GM12878 (cell line): ENCODE measurements around the gene GARIN3. TPM values are rescaled to one million over a fixed set of nuclear protein-coding genes. Genes with fewer than 3 reads are reported as not detected.

ENCODE experiments used
- ASH2L ChIP-seq: fragments of 300-600, 200-600 bp; sonication (generic); IDR thresholded peaks from 2 replicates; pipeline ENCODE4 v1.6.1; 2017; ENCODE audit warnings: low read depth, mild to moderate bottlenecking, borderline replicate concordance
- CBFB ChIP-seq: IDR thresholded peaks from 2 replicates; pipeline ENCODE4 v1.6.1; 2016; ENCODE audit warnings: antibody characterized with exemption, low read depth
- CEBPB ChIP-seq, 2 experiments: fragments of 150-350 bp in 1 of 2; IDR thresholded peaks; 2 replicates each; pipeline ENCODE4 v1.6.1; 2012 to 2014; ENCODE audit warnings: low read depth in 2 of 2, low read length in 2 of 2, borderline replicate concordance in 1 of 2, inconsistent platforms in 1 of 2
- CHD2 ChIP-seq: IDR thresholded peaks from 2 replicates; pipeline ENCODE4 v1.6.1; 2011; ENCODE audit warnings: low read depth, low read length, improper control_type of control experiment, borderline replicate concordance
- CREM ChIP-seq: IDR thresholded peaks from 2 replicates; pipeline ENCODE4 v1.6.1; 2014; ENCODE audit warnings: antibody characterized with exemption, low read depth
- EED ChIP-seq: sonication (generic); IDR thresholded peaks from 2 replicates; pipeline ENCODE4 v1.6.1; 2016; ENCODE audit warnings: antibody characterized with exemption, low read depth
- FOXM1 ChIP-seq: IDR thresholded peaks from 2 replicates; pipeline ENCODE4 v1.6.1; 2012; ENCODE audit warnings: low read depth, mild to moderate bottlenecking, inconsistent platforms, low read length, moderate library complexity
- GABPA ChIP-seq: IDR thresholded peaks from 2 replicates; pipeline ENCODE4 v1.6.1; 2014; ENCODE audit warnings: antibody characterized with exemption, low read depth, mild to moderate bottlenecking, inconsistent platforms
- IRF4 ChIP-seq: IDR thresholded peaks from 2 replicates; pipeline ENCODE4 v1.6.1; 2011; ENCODE audit warnings: low read depth, low read length
- KLF5 ChIP-seq: fragments of 450-650 bp; IDR thresholded peaks from 2 replicates; pipeline ENCODE4 v1.6.1; 2014; ENCODE audit warnings: mild to moderate bottlenecking; ENCODE audit not compliant: partially characterized antibody
- POU2F2 ChIP-seq: IDR thresholded peaks from 3 replicates; pipeline ENCODE4 v1.6.1; 2011; ENCODE audit warnings: low read depth, mild to moderate bottlenecking, low read length, borderline replicate concordance
- RAD21 ChIP-seq: IDR thresholded peaks from 2 replicates; pipeline ENCODE4 v1.6.1; 2011; ENCODE audit warnings: mild to moderate bottlenecking, low read depth, low read length, moderate library complexity; ENCODE audit not compliant: insufficient read depth
- RUNX3 ChIP-seq: IDR thresholded peaks from 2 replicates; pipeline ENCODE4 v1.6.1; 2012; ENCODE audit warnings: low read length, inconsistent platforms
- SPI1 ChIP-seq: IDR thresholded peaks from 2 replicates; pipeline ENCODE4 v1.6.1; 2011; ENCODE audit warnings: low read depth, mild to moderate bottlenecking, low read length, moderate library complexity, borderline replicate concordance; ENCODE audit not compliant: insufficient read depth
- USF2 ChIP-seq: IDR thresholded peaks from 2 replicates; pipeline ENCODE4 v1.6.1; 2011; ENCODE audit warnings: low read depth, low read length, improper control_type of control experiment, borderline replicate concordance
- YBX1 ChIP-seq: fragments of 450-650 bp; IDR thresholded peaks from 2 replicates; pipeline ENCODE4 v1.6.1; 2016; ENCODE audit warnings: antibody characterized with exemption
- ZBED1 ChIP-seq: IDR thresholded peaks from 2 replicates; pipeline ENCODE4 v1.6.1; 2016; ENCODE audit warnings: borderline replicate concordance
- ZSCAN29 ChIP-seq: fragments of 450-650 bp; IDR thresholded peaks from 2 replicates; pipeline ENCODE4 v1.6.1; 2017; ENCODE audit warnings: mild to moderate bottlenecking, moderate library complexity
- polyA plus RNA-seq, 11 experiments: library from polyadenylated mRNA; depleted of rRNA in 4 of 11; unstranded in 6 of 11; stranded (reverse) in 5 of 11; fragments of >200 nt; fragmentation: Nextera tagmentation in 4 of 11; fragmentation: Illumina TruSeq in 1 of 11; extraction: Ambion mirVana in 4 of 11; extraction: Trizol in 1 of 11; gene quantifications; 1 replicate in 1 of 11; 2 replicates in 10 of 11; pipeline versions ENCODE4 v1.2.1 to v1.2.3, GENCODE V29; 2011 to 2016; ENCODE audit warnings: inconsistent platforms in 2 of 11, missing spikeins in 2 of 11, low read depth in 1 of 11
- total RNA-seq, 4 experiments: library from RNA; depleted of rRNA in 3 of 4; stranded (reverse); fragments of >200 nt in 3 of 4; fragmentation: Illumina TruSeq in 1 of 4; extraction: Trizol in 1 of 4; gene quantifications; 2 replicates each; pipeline versions ENCODE4 v1.2.1 to v1.2.3, GENCODE V29; 2013 to 2021
- TF ChIP-seq, protein P1 (sequence below): IDR thresholded peaks from 2 replicates; pipeline ENCODE4 v1.6.1; 2011; ENCODE audit warnings: low read depth, mild to moderate bottlenecking, low read length, moderate library complexity, borderline replicate concordance; ENCODE audit errors: extremely low read depth
- TF ChIP-seq, protein P2 (sequence below): fragments of 450-650 bp; formaldehyde crosslinking; IDR thresholded peaks from 2 replicates; pipeline ENCODE4 v1.5.0; 2022; ENCODE audit warnings: mild to moderate bottlenecking, missing genetic modification characterization
- TF ChIP-seq, protein P3 (sequence below): fragments of 450-650 bp; IDR thresholded peaks from 2 replicates; pipeline ENCODE4 v1.6.1; 2016; ENCODE audit warnings: mild to moderate bottlenecking, moderate library complexity, borderline replicate concordance
- TF ChIP-seq, protein P4 (sequence below): IDR thresholded peaks from 2 replicates; pipeline ENCODE4 v1.6.1; 2012; ENCODE audit warnings: low read length, inconsistent platforms

The GARIN3 gene
- total and polyA plus RNA-seq, 10 of the 15 experiments (the other 5 are each of a cell fraction or from before 2014, with no cell fraction given): 0.15 TPM; not detected in 9

DNA sequence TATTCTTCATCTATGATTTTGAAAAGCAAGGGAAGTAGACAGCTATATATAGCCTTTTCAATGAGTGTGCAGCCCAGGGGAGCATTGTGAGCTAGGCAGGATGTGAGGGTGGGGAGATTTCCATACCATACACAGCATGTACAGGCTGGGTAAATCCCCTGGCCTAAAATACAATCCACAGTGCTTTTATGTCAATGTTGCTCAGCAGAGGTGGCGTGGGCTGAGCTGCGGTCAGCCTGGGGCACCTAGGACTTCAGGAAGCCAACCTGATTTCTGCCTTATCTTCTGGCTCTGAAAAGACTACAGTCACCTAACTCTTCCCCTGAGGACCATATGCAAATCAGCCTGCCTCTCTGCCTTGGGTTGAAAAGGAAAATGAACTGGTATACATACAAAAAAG is 6.3 kb upstream of the GARIN3 start (continued):
- TF ChIP-seq, protein P1, sequence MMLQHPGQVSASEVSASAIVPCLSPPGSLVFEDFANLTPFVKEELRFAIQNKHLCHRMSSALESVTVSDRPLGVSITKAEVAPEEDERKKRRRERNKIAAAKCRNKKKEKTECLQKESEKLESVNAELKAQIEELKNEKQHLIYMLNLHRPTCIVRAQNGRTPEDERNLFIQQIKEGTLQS: no peak
- TF ChIP-seq RUNX3 (peak; percentile 99), POU2F2 (peak; percentile 96), CEBPB (IDR thresholded peaks at IDR 0.05; ENCODE audit: borderline replicate concordance in 1 of 2, low read depth in 2 of 2, low read length in 2 of 2) (peak in 1 of 2 experiments; percentile 84; a peak in 1 of 4 replicates), CREM (peak; percentile 94), IRF4 (peak; percentile 71; the same call in 1 of the 2 replicates), KLF5 (no peak), CBFB (peak; percentile 98), RAD21 (0 out of 2 replicates have a peak, but pooled peaks have one; percentile 30), YBX1 (no peak), ZSCAN29 (no peak), FOXM1 (peak; percentile 92), SPI1 (0 out of 2 replicates have a peak, but pooled peaks have one; percentile 18), CHD2 (no peak; the same call in 1 of the 2 replicates), ZBED1 (peak; percentile 95; the same call in 1 of the 2 replicates), EED (peak; percentile 97), ASH2L (no peak), GABPA (no peak), USF2 (no peak)
- TF ChIP-seq, protein P2, sequence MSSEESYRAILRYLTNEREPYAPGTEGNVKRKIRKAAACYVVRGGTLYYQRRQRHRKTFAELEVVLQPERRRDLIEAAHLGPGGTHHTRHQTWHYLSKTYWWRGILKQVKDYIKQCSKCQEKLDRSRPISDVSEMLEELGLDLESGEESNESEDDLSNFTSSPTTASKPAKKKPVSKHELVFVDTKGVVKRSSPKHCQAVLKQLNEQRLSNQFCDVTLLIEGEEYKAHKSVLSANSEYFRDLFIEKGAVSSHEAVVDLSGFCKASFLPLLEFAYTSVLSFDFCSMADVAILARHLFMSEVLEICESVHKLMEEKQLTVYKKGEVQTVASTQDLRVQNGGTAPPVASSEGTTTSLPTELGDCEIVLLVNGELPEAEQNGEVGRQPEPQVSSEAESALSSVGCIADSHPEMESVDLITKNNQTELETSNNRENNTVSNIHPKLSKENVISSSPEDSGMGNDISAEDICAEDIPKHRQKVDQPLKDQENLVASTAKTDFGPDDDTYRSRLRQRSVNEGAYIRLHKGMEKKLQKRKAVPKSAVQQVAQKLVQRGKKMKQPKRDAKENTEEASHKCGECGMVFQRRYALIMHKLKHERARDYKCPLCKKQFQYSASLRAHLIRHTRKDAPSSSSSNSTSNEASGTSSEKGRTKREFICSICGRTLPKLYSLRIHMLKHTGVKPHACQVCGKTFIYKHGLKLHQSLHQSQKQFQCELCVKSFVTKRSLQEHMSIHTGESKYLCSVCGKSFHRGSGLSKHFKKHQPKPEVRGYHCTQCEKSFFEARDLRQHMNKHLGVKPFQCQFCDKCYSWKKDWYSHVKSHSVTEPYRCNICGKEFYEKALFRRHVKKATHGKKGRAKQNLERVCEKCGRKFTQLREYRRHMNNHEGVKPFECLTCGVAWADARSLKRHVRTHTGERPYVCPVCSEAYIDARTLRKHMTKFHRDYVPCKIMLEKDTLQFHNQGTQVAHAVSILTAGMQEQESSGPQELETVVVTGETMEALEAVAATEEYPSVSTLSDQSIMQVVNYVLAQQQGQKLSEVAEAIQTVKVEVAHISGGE (CRISPR knock-in tag): no peak
- TF ChIP-seq, protein P3, sequence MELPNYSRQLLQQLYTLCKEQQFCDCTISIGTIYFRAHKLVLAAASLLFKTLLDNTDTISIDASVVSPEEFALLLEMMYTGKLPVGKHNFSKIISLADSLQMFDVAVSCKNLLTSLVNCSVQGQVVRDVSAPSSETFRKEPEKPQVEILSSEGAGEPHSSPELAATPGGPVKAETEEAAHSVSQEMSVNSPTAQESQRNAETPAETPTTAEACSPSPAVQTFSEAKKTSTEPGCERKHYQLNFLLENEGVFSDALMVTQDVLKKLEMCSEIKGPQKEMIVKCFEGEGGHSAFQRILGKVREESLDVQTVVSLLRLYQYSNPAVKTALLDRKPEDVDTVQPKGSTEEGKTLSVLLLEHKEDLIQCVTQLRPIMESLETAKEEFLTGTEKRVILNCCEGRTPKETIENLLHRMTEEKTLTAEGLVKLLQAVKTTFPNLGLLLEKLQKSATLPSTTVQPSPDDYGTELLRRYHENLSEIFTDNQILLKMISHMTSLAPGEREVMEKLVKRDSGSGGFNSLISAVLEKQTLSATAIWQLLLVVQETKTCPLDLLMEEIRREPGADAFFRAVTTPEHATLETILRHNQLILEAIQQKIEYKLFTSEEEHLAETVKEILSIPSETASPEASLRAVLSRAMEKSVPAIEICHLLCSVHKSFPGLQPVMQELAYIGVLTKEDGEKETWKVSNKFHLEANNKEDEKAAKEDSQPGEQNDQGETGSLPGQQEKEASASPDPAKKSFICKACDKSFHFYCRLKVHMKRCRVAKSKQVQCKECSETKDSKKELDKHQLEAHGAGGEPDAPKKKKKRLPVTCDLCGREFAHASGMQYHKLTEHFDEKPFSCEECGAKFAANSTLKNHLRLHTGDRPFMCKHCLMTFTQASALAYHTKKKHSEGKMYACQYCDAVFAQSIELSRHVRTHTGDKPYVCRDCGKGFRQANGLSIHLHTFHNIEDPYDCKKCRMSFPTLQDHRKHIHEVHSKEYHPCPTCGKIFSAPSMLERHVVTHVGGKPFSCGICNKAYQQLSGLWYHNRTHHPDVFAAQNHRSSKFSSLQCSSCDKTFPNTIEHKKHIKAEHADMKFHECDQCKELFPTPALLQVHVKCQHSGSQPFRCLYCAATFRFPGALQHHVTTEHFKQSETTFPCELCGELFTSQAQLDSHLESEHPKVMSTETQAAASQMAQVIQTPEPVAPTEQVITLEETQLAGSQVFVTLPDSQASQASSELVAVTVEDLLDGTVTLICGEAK: no peak
- TF ChIP-seq, protein P4, sequence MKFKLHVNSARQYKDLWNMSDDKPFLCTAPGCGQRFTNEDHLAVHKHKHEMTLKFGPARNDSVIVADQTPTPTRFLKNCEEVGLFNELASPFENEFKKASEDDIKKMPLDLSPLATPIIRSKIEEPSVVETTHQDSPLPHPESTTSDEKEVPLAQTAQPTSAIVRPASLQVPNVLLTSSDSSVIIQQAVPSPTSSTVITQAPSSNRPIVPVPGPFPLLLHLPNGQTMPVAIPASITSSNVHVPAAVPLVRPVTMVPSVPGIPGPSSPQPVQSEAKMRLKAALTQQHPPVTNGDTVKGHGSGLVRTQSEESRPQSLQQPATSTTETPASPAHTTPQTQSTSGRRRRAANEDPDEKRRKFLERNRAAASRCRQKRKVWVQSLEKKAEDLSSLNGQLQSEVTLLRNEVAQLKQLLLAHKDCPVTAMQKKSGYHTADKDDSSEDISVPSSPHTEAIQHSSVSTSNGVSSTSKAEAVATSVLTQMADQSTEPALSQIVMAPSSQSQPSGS: peak; percentile 94
